ENCODE data around the gene BRD1. TPM values are rescaled to one million over a fixed set of nuclear protein-coding genes. Genes with fewer than 3 reads are reported as not detected.

Gene BRD1
- total RNA-seq, 4 donors from 2014 or later: 32.2 to 51.8 (median 41.6) TPM

DNA sequence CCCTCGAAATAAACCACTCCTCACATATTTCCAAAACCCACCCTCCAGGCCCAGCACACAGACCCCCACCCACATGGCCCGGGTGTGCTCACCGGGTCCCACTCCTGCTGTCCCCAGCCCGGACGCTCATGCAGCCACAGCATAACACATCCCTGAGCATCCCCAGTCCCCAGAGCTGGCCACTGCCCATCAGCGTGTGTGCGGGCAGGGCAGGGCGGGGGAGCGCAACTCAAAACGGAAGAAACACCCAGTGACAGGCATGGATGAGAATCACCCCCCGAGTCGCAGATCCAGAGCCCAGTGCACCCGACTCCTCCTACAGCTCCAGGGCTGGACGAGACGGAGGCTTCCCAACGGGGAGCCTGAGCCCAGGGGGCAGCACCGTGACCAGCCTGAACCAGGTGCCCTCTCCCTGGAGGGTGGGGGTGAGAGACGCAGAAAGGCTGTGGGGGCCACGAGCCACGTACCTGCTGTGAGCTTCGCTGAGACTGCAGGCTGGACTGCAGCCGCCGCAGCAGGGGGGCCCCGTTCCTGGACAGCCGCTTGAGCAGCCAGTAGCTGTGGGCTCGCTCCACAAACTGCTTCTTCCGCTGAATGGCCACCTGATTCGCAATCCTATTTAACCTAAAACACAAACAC lies 23.8 kb downstream of the BRD1 start:
- Histone ChIP-seq H3K9me3 (no peaks in the 10 kb centered on the region), H3K27me3 (no peaks in the 10 kb centered on the region), H3K4me1 (peaks cover 0 to 23% of the 10 kb centered on the region in 2 donors), H3K4me3 (replicated peaks in 1 of 3) (no peak overlapping the region), H3K27ac (no peak overlapping the region), H3K36me3 (peaks cover under 1 to 14% of the 10 kb centered on the region in 2 donors)
- 91 to 95% methylated on average over 26 to 28 of the region's 28 CpGs for WGBS, 2 donors
- DNase-seq: no peak
- TF ChIP-seq, protein P1, sequence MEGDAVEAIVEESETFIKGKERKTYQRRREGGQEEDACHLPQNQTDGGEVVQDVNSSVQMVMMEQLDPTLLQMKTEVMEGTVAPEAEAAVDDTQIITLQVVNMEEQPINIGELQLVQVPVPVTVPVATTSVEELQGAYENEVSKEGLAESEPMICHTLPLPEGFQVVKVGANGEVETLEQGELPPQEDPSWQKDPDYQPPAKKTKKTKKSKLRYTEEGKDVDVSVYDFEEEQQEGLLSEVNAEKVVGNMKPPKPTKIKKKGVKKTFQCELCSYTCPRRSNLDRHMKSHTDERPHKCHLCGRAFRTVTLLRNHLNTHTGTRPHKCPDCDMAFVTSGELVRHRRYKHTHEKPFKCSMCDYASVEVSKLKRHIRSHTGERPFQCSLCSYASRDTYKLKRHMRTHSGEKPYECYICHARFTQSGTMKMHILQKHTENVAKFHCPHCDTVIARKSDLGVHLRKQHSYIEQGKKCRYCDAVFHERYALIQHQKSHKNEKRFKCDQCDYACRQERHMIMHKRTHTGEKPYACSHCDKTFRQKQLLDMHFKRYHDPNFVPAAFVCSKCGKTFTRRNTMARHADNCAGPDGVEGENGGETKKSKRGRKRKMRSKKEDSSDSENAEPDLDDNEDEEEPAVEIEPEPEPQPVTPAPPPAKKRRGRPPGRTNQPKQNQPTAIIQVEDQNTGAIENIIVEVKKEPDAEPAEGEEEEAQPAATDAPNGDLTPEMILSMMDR (IDR thresholded peaks at IDR 0.05): no peak
- no peak for TF ChIP-seq POLR2A (IDR thresholded peaks at IDR 0.05)
- intact Hi-C loops (cut with DNase I): no loop called here

DNA sequence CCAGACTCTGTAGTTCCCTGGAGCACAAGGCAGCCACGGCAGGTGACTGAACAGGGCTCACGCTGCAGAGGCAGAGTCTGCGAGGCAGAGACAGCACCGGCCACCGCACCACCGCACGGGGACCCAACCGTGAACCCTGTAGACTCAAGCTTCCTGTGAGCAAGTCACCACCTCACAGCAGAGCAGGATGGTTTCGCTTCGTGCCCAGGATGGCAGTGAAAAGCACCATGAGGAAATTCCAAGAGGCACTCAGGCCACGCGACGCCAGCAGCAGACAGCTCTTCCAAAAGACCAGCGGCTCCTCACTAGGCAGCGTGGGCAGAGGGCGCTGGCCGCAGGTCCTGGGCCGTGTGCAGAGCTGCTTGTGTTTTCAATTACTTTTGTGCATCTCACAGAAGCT lies 24.5 kb downstream of the BRD1 start:
- peaks cover 7 to 21% of the 10 kb centered on the region in 2 donors for H3K36me3 ChIP-seq
- peak; percentile 52 to 62 for DNase-seq
- no peak overlapping the region for H3K27ac ChIP-seq
- no peak overlapping the region for H3K4me3 ChIP-seq (replicated peaks in 1 of 3)
- peaks cover 0 to 23% of the 10 kb centered on the region in 2 donors for H3K4me1 ChIP-seq
- intact Hi-C loops (cut with DNase I): no loop called here
- WGBS, 2 donors: 70 to 81% methylated on average over 15 to 18 of the region's 18 CpGs
- no peaks in the 10 kb centered on the region for H3K27me3 ChIP-seq
- H3K9me3 ChIP-seq: no peaks in the 10 kb centered on the region
- no peak for TF ChIP-seq POLR2A (IDR thresholded peaks at IDR 0.05)
- TF ChIP-seq, protein P1 (IDR thresholded peaks at IDR 0.05): no peak

DNA sequence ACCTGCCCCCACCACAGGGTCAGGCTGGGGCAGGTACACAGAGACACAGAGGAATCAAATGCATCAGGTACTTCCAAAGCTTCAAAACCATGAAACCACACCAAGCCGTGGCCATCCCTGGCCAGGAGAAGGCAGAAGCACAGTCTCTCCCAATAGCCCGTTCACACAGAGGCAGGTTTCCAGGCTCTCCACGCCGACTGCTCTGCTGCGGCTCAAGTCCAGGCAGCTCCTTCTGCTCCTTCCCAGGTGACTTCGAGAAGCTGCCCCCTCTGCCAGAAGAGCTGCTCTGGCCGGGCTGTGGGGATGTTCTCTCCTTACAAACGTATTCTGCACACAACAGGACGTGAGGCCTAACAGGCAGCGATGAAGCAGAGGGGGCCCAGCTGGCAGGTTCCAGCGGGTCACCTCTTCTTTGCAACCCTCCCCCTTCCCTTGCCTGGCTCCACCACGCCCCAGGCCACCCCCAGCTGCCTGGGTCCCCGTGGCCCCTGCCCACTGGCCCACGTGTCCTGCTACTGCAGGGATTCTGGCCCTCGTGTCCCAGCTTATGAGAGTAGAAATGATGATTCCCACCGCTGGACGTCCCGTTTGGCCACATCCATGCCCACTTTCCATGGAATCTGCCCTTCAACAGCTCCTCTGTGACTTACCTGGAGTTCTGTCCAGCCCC lies 26.1 kb downstream of the BRD1 start:
- Histone ChIP-seq H3K9me3 (no peaks in the 10 kb centered on the region), H3K4me1 (peaks cover 0 to 23% of the 10 kb centered on the region in 2 donors), H3K36me3 (peaks cover 23 to 37% of the 10 kb centered on the region in 2 donors), H3K4me3 (replicated peaks in 1 of 3) (no peak overlapping the region), H3K27ac (no peak overlapping the region), H3K27me3 (no peaks in the 10 kb centered on the region)
- intact Hi-C loops (cut with DNase I): no loop called here
- WGBS, 2 donors: 87 to 88% methylated on average over 17 to 18 of the region's 18 CpGs
- TF ChIP-seq, protein P1 (IDR thresholded peaks at IDR 0.05): no peak
- no peak for TF ChIP-seq POLR2A (IDR thresholded peaks at IDR 0.05)
- DNase-seq: no peak

DNA sequence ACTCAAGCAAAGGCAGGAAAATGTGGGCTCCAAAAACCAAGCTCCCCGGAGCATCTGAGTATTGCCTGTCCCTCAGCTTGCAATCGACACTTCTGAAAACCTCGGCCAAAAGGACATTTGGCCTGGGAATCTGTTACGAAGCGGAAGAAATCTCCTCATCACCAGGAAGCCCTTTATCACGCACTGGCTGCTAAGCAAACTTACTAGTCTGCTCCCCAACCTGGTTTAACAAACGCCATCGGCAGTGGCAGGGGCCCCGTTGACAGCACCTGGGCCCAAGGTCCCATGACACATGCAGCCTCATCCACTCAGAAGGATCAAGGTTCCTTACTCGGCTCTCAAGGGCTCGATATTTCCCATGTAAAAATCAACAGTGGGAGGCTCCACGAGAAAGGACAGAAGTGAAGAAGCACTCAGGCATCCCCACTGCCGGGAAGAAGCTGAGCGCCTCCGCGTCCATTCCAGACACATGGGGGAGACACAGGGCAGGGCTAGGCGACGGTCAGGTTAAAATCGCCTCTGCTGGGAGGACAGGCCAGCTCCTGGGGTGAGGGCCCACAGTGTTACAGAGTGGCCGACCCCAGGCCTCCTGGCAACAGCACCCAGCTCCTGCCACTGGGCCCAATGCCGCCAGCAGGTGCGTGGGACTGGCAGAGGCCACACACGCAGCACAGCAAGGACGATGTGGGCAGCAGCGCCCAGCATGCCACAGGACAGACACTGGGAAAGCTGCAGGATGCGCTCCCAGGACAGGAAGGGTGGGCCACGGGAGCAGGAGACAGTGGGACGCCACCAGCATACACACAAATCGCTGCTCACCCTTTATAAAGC lies 27.1 kb downstream of the BRD1 start:
- no peak for DNase-seq
- Histone ChIP-seq H3K4me3 (replicated peaks in 1 of 3) (no peak overlapping the region), H3K27ac (no peak overlapping the region), H3K27me3 (no peaks in the 10 kb centered on the region), H3K4me1 (peaks cover 0 to 23% of the 10 kb centered on the region in 2 donors), H3K9me3 (no peaks in the 10 kb centered on the region), H3K36me3 (peaks cover 29 to 44% of the 10 kb centered on the region in 2 donors)
- intact Hi-C loops (cut with DNase I): no loop called here
- TF ChIP-seq POLR2A (IDR thresholded peaks at IDR 0.05): no peak
- TF ChIP-seq, protein P1 (IDR thresholded peaks at IDR 0.05): no peak
- WGBS, 2 donors: 70 to 83% methylated on average over 25 to 29 of the region's 29 CpGs
